SK-N-MC (cell line): ENCODE results near the gene GSK3A.

Source experiments
- EZH2 ChIP-seq: fragments of 200-600 bp; sonication (generic); IDR thresholded peaks from one replicate; pipeline ENCODE4 v1.6.1; 2017; ENCODE audit warnings: antibody characterized with exemption
- POLR2AphosphoS5 ChIP-seq: IDR thresholded peaks from 2 replicates; pipeline ENCODE4 v1.6.1; 2012; ENCODE audit warnings: mild to moderate bottlenecking, low read depth, low read length, borderline replicate concordance

DNA sequence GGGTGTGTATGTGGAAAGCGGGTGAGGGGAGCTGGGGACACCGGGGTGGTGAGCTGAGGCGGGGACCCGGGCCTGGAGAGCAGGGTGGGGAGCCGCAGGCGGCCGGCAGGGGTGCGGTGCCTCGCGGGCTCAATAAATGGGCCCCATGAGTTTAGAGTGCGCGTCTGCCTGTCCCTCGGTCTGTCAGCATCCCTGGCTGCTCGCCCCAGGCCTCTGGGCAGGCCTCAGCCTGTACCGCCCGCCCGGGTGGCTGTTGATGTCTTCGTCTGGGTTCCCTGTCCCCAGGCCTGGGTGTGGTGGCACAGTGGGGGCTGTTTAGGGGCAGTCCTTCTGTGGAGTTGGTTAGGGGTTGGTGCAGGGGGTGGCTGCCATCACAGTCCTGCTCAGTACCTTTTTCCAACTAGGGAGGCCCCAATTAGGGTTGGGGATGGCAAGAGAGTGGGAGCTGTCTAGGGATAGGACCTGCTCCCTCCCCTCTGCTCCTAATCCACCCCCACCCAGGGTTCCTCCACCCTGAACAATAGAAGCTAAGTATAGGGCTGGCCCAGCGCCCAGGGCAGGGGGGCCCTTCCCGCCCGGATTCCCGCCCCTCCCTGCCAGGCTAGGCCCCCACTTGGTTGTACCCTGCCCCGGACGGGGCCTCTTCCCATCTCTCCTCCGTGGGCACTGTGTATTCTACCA is 38.9 kb upstream of the GSK3A start:
- 0 out of 2 replicates have a peak, but pooled peaks have one; percentile 29 for TF ChIP-seq POLR2AphosphoS5
- no peak for TF ChIP-seq EZH2
